ENCODE results near the gene RSAD2. TPM values are rescaled to one million over a fixed set of nuclear protein-coding genes. Genes with fewer than 3 reads are reported as not detected.
"Not testable (repeated sequence)": the region's sequence is repeated elsewhere in the genome, so short reads cannot be mapped to it uniquely, and the experiment has no call there.

RSAD2 gene
- total RNA-seq, 2 experiments from 2014 or later = 9.1 to 9.9 TPM

- Mint-ChIP-seq H3K9me3 (peaks cover 61% of the 10 kb centered on the region), H3K27me3 (ENCODE audit: low read depth) (no peaks in the 10 kb centered on the region), H3K4me3 (no peak overlapping the region), H3K4me1 (ENCODE audit: low read depth) (peaks cover 2% of the 10 kb centered on the region), H3K36me3 (ENCODE audit: low read depth) (peaks cover 56% of the 10 kb centered on the region), H3K27ac (no peak overlapping the region)
- intact Hi-C loops (cut with micrococcal nuclease) = no loop called here
- DNase-seq = no peak
- CTCF ChIA-PET = no interaction called here
Observed at GRCh38 chr2:6846540-6846939, 31.0 kb upstream of the RSAD2 start.

- Mint-ChIP-seq H3K4me1 (ENCODE audit: low read depth) (peaks cover 2% of the 10 kb centered on the region), H3K27me3 (ENCODE audit: low read depth) (no peaks in the 10 kb centered on the region), H3K27ac (no peak overlapping the region), H3K36me3 (ENCODE audit: low read depth) (peaks cover 57% of the 10 kb centered on the region), H3K4me3 (no peak overlapping the region), H3K9me3 (peaks cover 59% of the 10 kb centered on the region)
- no peak for DNase-seq
- intact Hi-C loops (cut with micrococcal nuclease) = no loop called here
- CTCF ChIA-PET = interaction anchor here (0.7 to 0.9 kb wide), 2 partner anchors 73 to 197 kb away, joined by 3 read pairs; no protein-coding TSS in a partner anchor
Observed at GRCh38 chr2:6846967-6847681, 30.5 kb upstream of the RSAD2 start.

- CTCF ChIA-PET = no interaction called here
- DNase-seq = no peak
- Mint-ChIP-seq H3K27me3 (ENCODE audit: low read depth) (no peaks in the 10 kb centered on the region), H3K4me3 (no peak overlapping the region), H3K4me1 (ENCODE audit: low read depth) (peaks cover 2% of the 10 kb centered on the region), H3K9me3 (peaks cover 16% of the 10 kb centered on the region), H3K36me3 (ENCODE audit: low read depth) (peaks cover 53% of the 10 kb centered on the region), H3K27ac (no peak overlapping the region)
- intact Hi-C loops (cut with micrococcal nuclease) = no loop called here
Observed at GRCh38 chr2:6852195-6852594, 25.4 kb upstream of the RSAD2 start.

GRCh38 chr2:6854416-6854815 lies 23.2 kb upstream of the RSAD2 start:
- H3K27me3 Mint-ChIP-seq (ENCODE audit: low read depth) = no peaks in the 10 kb centered on the region
- H3K9me3 Mint-ChIP-seq = peaks cover 17% of the 10 kb centered on the region
- DNase-seq = no peak
- no peak overlapping the region for H3K4me3 Mint-ChIP-seq
- H3K4me1 Mint-ChIP-seq (ENCODE audit: low read depth) = peaks cover 11% of the 10 kb centered on the region
- CTCF ChIA-PET = interaction anchor here (0.6 kb wide), 2 partner anchors 12 to 43 kb away, joined by 3 to 7 read pairs; no protein-coding TSS in a partner anchor
- intact Hi-C loops (cut with micrococcal nuclease) = no loop called here
- peaks cover 56% of the 10 kb centered on the region for H3K36me3 Mint-ChIP-seq (ENCODE audit: low read depth)
- no peak overlapping the region for H3K27ac Mint-ChIP-seq

- peaks cover 60% of the 10 kb centered on the region for H3K36me3 Mint-ChIP-seq (ENCODE audit: low read depth)
- peaks cover 11% of the 10 kb centered on the region for H3K4me1 Mint-ChIP-seq (ENCODE audit: low read depth)
- H3K9me3 Mint-ChIP-seq = peaks cover 26% of the 10 kb centered on the region
- no peak overlapping the region for H3K27ac Mint-ChIP-seq
- no peaks in the 10 kb centered on the region for H3K27me3 Mint-ChIP-seq (ENCODE audit: low read depth)
- intact Hi-C loops (cut with micrococcal nuclease) = no loop called here
- no peak overlapping the region for H3K4me3 Mint-ChIP-seq
- DNase-seq = no peak
- CTCF ChIA-PET = no interaction called here
Observed at GRCh38 chr2:6855860-6856547, 21.6 kb upstream of the RSAD2 start.

- Mint-ChIP-seq H3K27me3 (ENCODE audit: low read depth) (no peaks in the 10 kb centered on the region), H3K4me1 (ENCODE audit: low read depth) (peaks cover 11% of the 10 kb centered on the region), H3K4me3 (no peak overlapping the region), H3K27ac (no peak overlapping the region), H3K9me3 (peaks cover 31% of the 10 kb centered on the region), H3K36me3 (ENCODE audit: low read depth) (peaks cover 60% of the 10 kb centered on the region)
- CTCF ChIA-PET = interaction anchor here (0.7 kb wide), 2 partner anchors 77 to 187 kb away, joined by 3 to 4 read pairs; no protein-coding TSS in a partner anchor
- intact Hi-C loops (cut with micrococcal nuclease) = no loop called here
- DNase-seq = no peak
Observed at GRCh38 chr2:6856548-6856920, 21.0 kb upstream of the RSAD2 start.

GRCh38 chr2:6858466-6859027 lies 19.0 kb upstream of the RSAD2 start:
- CTCF ChIA-PET; H3K4me3 Mint-ChIP-seq; H3K27me3 Mint-ChIP-seq (ENCODE audit: low read depth); H3K27ac Mint-ChIP-seq; DNase-seq; intact Hi-C loops (cut with micrococcal nuclease): not testable (repeated sequence)
- Mint-ChIP-seq H3K4me1 (ENCODE audit: low read depth) (peaks cover 11% of the 10 kb centered on the region), H3K9me3 (peaks cover 36% of the 10 kb centered on the region), H3K36me3 (ENCODE audit: low read depth) (peaks cover 60% of the 10 kb centered on the region)

GRCh38 chr2:6860296-6860695 lies 17.3 kb upstream of the RSAD2 start:
- no peak overlapping the region for H3K4me3 Mint-ChIP-seq
- intact Hi-C loops (cut with micrococcal nuclease) = no loop called here
- CTCF ChIA-PET = no interaction called here
- H3K27ac Mint-ChIP-seq = no peak overlapping the region
- peaks cover 50% of the 10 kb centered on the region for H3K36me3 Mint-ChIP-seq (ENCODE audit: low read depth)
- no peaks in the 10 kb centered on the region for H3K27me3 Mint-ChIP-seq (ENCODE audit: low read depth)
- peaks cover 36% of the 10 kb centered on the region for H3K9me3 Mint-ChIP-seq
- peaks cover 18% of the 10 kb centered on the region for H3K4me1 Mint-ChIP-seq (ENCODE audit: low read depth)
- DNase-seq = no peak

- H3K27me3 Mint-ChIP-seq (ENCODE audit: low read depth) = no peaks in the 10 kb centered on the region
- intact Hi-C loops (cut with micrococcal nuclease) = loop anchor here (2.0 kb wide), 1 partner anchor 29 kb away; no protein-coding TSS in a partner anchor
- peaks cover 27% of the 10 kb centered on the region for H3K9me3 Mint-ChIP-seq
- H3K4me1 Mint-ChIP-seq (ENCODE audit: low read depth) = peaks cover 17% of the 10 kb centered on the region
- peaks cover 41% of the 10 kb centered on the region for H3K36me3 Mint-ChIP-seq (ENCODE audit: low read depth)
- H3K4me3 Mint-ChIP-seq = no peak overlapping the region
- H3K27ac Mint-ChIP-seq = no peak overlapping the region
- CTCF ChIA-PET = interaction anchor here (1.0 to 5.8 kb wide), 3 partner anchors 15 to 126 kb away, joined by 5 to 54 read pairs (median 46); partner anchors contain the start of gene RSAD2
- DNase-seq = no peak
Observed at GRCh38 chr2:6863792-6864191, 13.8 kb upstream of the RSAD2 start.

GRCh38 chr2:6864231-6864754 lies 13.3 kb upstream of the RSAD2 start:
- intact Hi-C loops (cut with micrococcal nuclease) = loop anchor here (2.0 kb wide), 1 partner anchor 29 kb away; no protein-coding TSS in a partner anchor
- H3K36me3 Mint-ChIP-seq (ENCODE audit: low read depth) = peaks cover 36% of the 10 kb centered on the region
- H3K4me3 Mint-ChIP-seq = peak overlapping the region; percentile 72
- no peak overlapping the region for H3K27ac Mint-ChIP-seq
- CTCF ChIA-PET = interaction anchor here (1.0 to 5.8 kb wide), 6 partner anchors 15 to 126 kb away, joined by 5 to 54 read pairs (median 16); partner anchors contain the start of gene RSAD2
- no peak for DNase-seq
- H3K9me3 Mint-ChIP-seq = peaks cover 24% of the 10 kb centered on the region
- no peaks in the 10 kb centered on the region for H3K27me3 Mint-ChIP-seq (ENCODE audit: low read depth)
- peaks cover 17% of the 10 kb centered on the region for H3K4me1 Mint-ChIP-seq (ENCODE audit: low read depth)

- peak; percentile 14 for DNase-seq
- H3K4me3 Mint-ChIP-seq = peak overlapping the region; percentile 72
- H3K9me3 Mint-ChIP-seq = peaks cover 20% of the 10 kb centered on the region
- H3K36me3 Mint-ChIP-seq (ENCODE audit: low read depth) = peaks cover 30% of the 10 kb centered on the region
- CTCF ChIA-PET = interaction anchor here (1.7 to 5.8 kb wide), 9 partner anchors 14 to 49 kb away, joined by 6 to 54 read pairs (median 15); partner anchors contain the start of gene RSAD2
- H3K27me3 Mint-ChIP-seq (ENCODE audit: low read depth) = no peaks in the 10 kb centered on the region
- H3K27ac Mint-ChIP-seq = no peak overlapping the region
- peaks cover 17% of the 10 kb centered on the region for H3K4me1 Mint-ChIP-seq (ENCODE audit: low read depth)
- intact Hi-C loops (cut with micrococcal nuclease) = loop anchor here (2.0 to 5.0 kb wide), 2 partner anchors 30 to 83 kb away; no protein-coding TSS in a partner anchor
Observed at GRCh38 chr2:6864923-6865345, 12.6 kb upstream of the RSAD2 start.
